ENCODE data around the gene DPYSL4.
"Not testable (repeated sequence)": the region's sequence is repeated elsewhere in the genome, so short reads cannot be mapped to it uniquely, and the experiment has no call there.

DPYSL4 gene

GRCh38 chr10:132208462-132209050 is 21.8 kb downstream of the DPYSL4 start:
- H3K4me3 ChIP-seq (replicated peaks; ENCODE audit: low read depth, low read length), result no peak overlapping the region
- DNase-seq (ENCODE audit: low read depth), result no peak
- TF ChIP-seq CTCF (IDR thresholded peaks at IDR 0.05; ENCODE audit: low read length, missing control alignments), result no peak

- no peak for TF ChIP-seq CTCF (IDR thresholded peaks at IDR 0.05; ENCODE audit: low read length, missing control alignments)
- H3K4me3 ChIP-seq (replicated peaks; ENCODE audit: low read depth, low read length), result no peak overlapping the region
- no peak for DNase-seq (ENCODE audit: low read depth)
Measured at GRCh38 chr10:132209130-132209529, 22.4 kb downstream of the DPYSL4 start.

GRCh38 chr10:132209978-132210530 is 23.3 kb downstream of the DPYSL4 start:
- no peak overlapping the region for H3K4me3 ChIP-seq (replicated peaks; ENCODE audit: low read depth, low read length)
- DNase-seq (ENCODE audit: low read depth), result no peak
- TF ChIP-seq CTCF (IDR thresholded peaks at IDR 0.05; ENCODE audit: low read length, missing control alignments), result no peak

- H3K4me3 ChIP-seq (replicated peaks; ENCODE audit: low read depth, low read length), result no peak overlapping the region
- DNase-seq (ENCODE audit: low read depth), result no peak
- TF ChIP-seq CTCF (IDR thresholded peaks at IDR 0.05; ENCODE audit: low read length, missing control alignments), result no peak
Measured at GRCh38 chr10:132210766-132211165, 24.0 kb downstream of the DPYSL4 start.

GRCh38 chr10:132211246-132211645 is 24.5 kb downstream of the DPYSL4 start:
- no peak for DNase-seq (ENCODE audit: low read depth)
- no peak overlapping the region for H3K4me3 ChIP-seq (replicated peaks; ENCODE audit: low read depth, low read length)
- TF ChIP-seq CTCF (IDR thresholded peaks at IDR 0.05; ENCODE audit: low read length, missing control alignments), result no peak

- no peak for TF ChIP-seq CTCF (IDR thresholded peaks at IDR 0.05; ENCODE audit: low read length, missing control alignments)
Measured at GRCh38 chr10:132212816-132213215, 26.1 kb downstream of the DPYSL4 start.

GRCh38 chr10:132213917-132214316 is 27.2 kb downstream of the DPYSL4 start:
- no peak for TF ChIP-seq CTCF (IDR thresholded peaks at IDR 0.05; ENCODE audit: low read length, missing control alignments)
- DNase-seq (ENCODE audit: low read depth), result no peak
- H3K4me3 ChIP-seq (replicated peaks; ENCODE audit: low read depth, low read length), result no peak overlapping the region

More at GRCh38 chr10:132212816-132213215, 26.1 kb downstream of the DPYSL4 start:
- no peak for DNase-seq (ENCODE audit: low read depth)
- no peak overlapping the region for H3K4me3 ChIP-seq (replicated peaks; ENCODE audit: low read depth, low read length)

- H3K4me3 ChIP-seq (replicated peaks; ENCODE audit: low read depth, low read length); DNase-seq (ENCODE audit: low read depth): not testable (repeated sequence)
Measured at GRCh38 chr10:132216441-132216840, 29.7 kb downstream of the DPYSL4 start.

Measured in fibroblast of pulmonary artery (primary cell).